NCI-H187 treated with DMSO at 0.1 percent for 48 hours (cell line): Measurements from ENCODE around the gene VAT1.
"Not testable (repeated sequence)": the region's sequence is repeated elsewhere in the genome, so short reads cannot be mapped to it uniquely, and the experiment has no call there.

Experiments used
- DNase-seq: peaks from one replicate; lab custom pipeline; 2025; lab: John Stamatoyannopoulos, UW

The VAT1 gene

GRCh38 chr17:42973323-42973722, 48.9 kb downstream of the VAT1 start:
- not testable (repeated sequence) for DNase-seq

GRCh38 chr17:42971589-42971988, 50.6 kb downstream of the VAT1 start:
- no peak for DNase-seq

GRCh38 chr17:42969001-42969581, 53.1 kb downstream of the VAT1 start:
- DNase-seq, result no peak

GRCh38 chr17:42967925-42968324, 54.3 kb downstream of the VAT1 start:
- DNase-seq, result no peak
